ENCODE data around the gene KNSTRN. TPM values are rescaled to one million over a fixed set of nuclear protein-coding genes. Genes with fewer than 3 reads are reported as not detected.

The KNSTRN gene
- total and polyA plus RNA-seq, 2 of the 8 experiments (the other 6 are each of a cell fraction or from before 2014, with no cell fraction given) = 25.1 to 79.4 TPM

- no peak for TF ChIP-seq ASH2L (IDR thresholded peaks at IDR 0.05; ENCODE audit: low read length)
- TF ChIP-seq BCL11A (IDR thresholded peaks at IDR 0.05; ENCODE audit: low read depth in 2 of 2, low read length in 2 of 2) = no peak
- no peak for TF ChIP-seq RXRA (IDR thresholded peaks at IDR 0.05; ENCODE audit: insufficient read depth, low read depth, low read length)
- TF ChIP-seq USF2 (IDR thresholded peaks at IDR 0.05; ENCODE audit: low read length) = no peak
- TF ChIP-seq KDM4A (IDR thresholded peaks at IDR 0.05; ENCODE audit: low read depth, low read length, severe bottlenecking) = no peak
- TF ChIP-seq CEBPB (IDR thresholded peaks at IDR 0.05; ENCODE audit: low read depth, low read length) = no peak
- TF ChIP-seq GABPA (IDR thresholded peaks at IDR 0.05; ENCODE audit: borderline replicate concordance, insufficient read depth, low read length) = no peak
- no peak for TF ChIP-seq EZH2 (IDR thresholded peaks at IDR 0.05; ENCODE audit: low read depth, low read length, severe bottlenecking)
- no peak for TF ChIP-seq SIX5 (IDR thresholded peaks at IDR 0.05; ENCODE audit: low read depth, low read length)
- no peak for TF ChIP-seq TAF1 (IDR thresholded peaks at IDR 0.05; ENCODE audit: low read depth, low read length)
- no peak for TF ChIP-seq POLR2A (IDR thresholded peaks at IDR 0.05; ENCODE audit: control extremely low read depth in 1 of 2, low read depth in 2 of 2, low read length in 2 of 2)
- no peak for TF ChIP-seq JUND (IDR thresholded peaks at IDR 0.05; ENCODE audit: low read length)
- TF ChIP-seq BACH1 (IDR thresholded peaks at IDR 0.05; ENCODE audit: low read length) = no peak
- Histone ChIP-seq H3K9me3 (ENCODE audit: insufficient read depth in 2 of 2, low read depth in 1 of 2, low read length in 1 of 2) (no peaks in the 10 kb centered on the region), H3K79me2 (ENCODE audit: control insufficient read depth in 1 of 2, insufficient read depth in 2 of 2, low read length in 2 of 2) (no peaks in the 10 kb centered on the region), H3K4me2 (ENCODE audit: insufficient read depth in 1 of 2, low read depth in 2 of 2, low read length in 2 of 2) (no peak overlapping the region), H3K4ac (replicated peaks; ENCODE audit: insufficient read length, low read depth, low read length) (no peak overlapping the region), H4K91ac (replicated peaks; ENCODE audit: insufficient read length, low read length) (no peak overlapping the region), H2BK15ac (ENCODE audit: low read length) (no peak overlapping the region), H3K56ac (replicated peaks; ENCODE audit: insufficient read length, low read depth, low read length) (no peak overlapping the region), H3K18ac (ENCODE audit: extremely low read depth, low read length) (no peak overlapping the region), H3K4me3 (ENCODE audit: extremely low read depth in 1 of 4, insufficient read depth in 2 of 4, low read depth in 3 of 4, low read length in 4 of 4) (no peak overlapping the region), H2AK5ac (ENCODE audit: low read depth, low read length) (no peak overlapping the region), H3K4me1 (replicated peaks in 1 of 4; ENCODE audit: control insufficient read depth in 3 of 4, insufficient read depth in 4 of 4, low read length in 3 of 4) (peaks cover 1 to 12% (median 7%) of the 10 kb centered on the region in 4 experiments; a peak in 5 of 7 replicates), H3K14ac (ENCODE audit: insufficient read length) (no peak overlapping the region), H2BK5ac (ENCODE audit: low read depth, low read length) (no peak overlapping the region), H3K27me3 (replicated peaks in 1 of 4; ENCODE audit: control insufficient read depth in 3 of 4, extremely low read depth in 1 of 4, insufficient read depth in 3 of 4, low read length in 3 of 4) (no peaks in the 10 kb centered on the region; a peak in 1 of 7 replicates), H3K23me2 (ENCODE audit: low read depth, low read length) (no peaks in the 10 kb centered on the region), H2BK20ac (ENCODE audit: low read length) (no peak overlapping the region), H3K79me1 (ENCODE audit: low read depth, low read length) (no peaks in the 10 kb centered on the region), H4K20me1 (replicated peaks in 1 of 2; ENCODE audit: control insufficient read depth in 1 of 2, insufficient read depth in 2 of 2, low read length in 2 of 2) (no peaks in the 10 kb centered on the region), H3K36me3 (ENCODE audit: control insufficient read depth in 2 of 4, insufficient read depth in 4 of 4, low read length in 3 of 4) (no peaks in the 10 kb centered on the region), H2BK12ac (ENCODE audit: low read depth, low read length) (0 out of 2 replicates have a peak overlapping the region, but pooled peaks have one; percentile 52), H2BK120ac (replicated peaks; ENCODE audit: low read depth, low read length) (no peak overlapping the region), H3K9ac (replicated peaks in 1 of 4; ENCODE audit: extremely low read depth in 1 of 4, low read depth in 3 of 4, low read length in 3 of 4) (no peak overlapping the region), H4K8ac (ENCODE audit: extremely low read depth, insufficient read depth, low read length) (no peak overlapping the region), H3K23ac (ENCODE audit: insufficient read length) (no peak overlapping the region), H3K27ac (ENCODE audit: low read depth, low read length) (no peak overlapping the region), H2AFZ (ENCODE audit: low read length) (no peak overlapping the region), H4K5ac (ENCODE audit: insufficient read length, low read depth, low read length) (no peak overlapping the region)
- POLR2A ChIA-PET (ENCODE audit: partially characterized antibody) = interaction anchor here (1.4 to 2.8 kb wide), 2 partner anchors 8 to 9 kb away, joined by 3 to 10 read pairs; no protein-coding TSS in a partner anchor
- no peak for DNase-seq (ENCODE audit: low read depth in 1 of 2, low spot score in 2 of 2)
- no peak for FAIRE-seq
- CTCF ChIA-PET (ENCODE audit: partially characterized antibody) = interaction anchor here (0.7 kb wide), 1 partner anchor 271 kb away, joined by 3 read pairs; no protein-coding TSS in a partner anchor
- 86% methylated on average over 9 of the region's 9 CpGs; no CpG with 5 or more reads in 1 of the 2 experiments for WGBS, 2 experiments (ENCODE audit: extremely low coverage in 1 of 2, insufficient coverage in 1 of 2, insufficient read length in 1 of 2, insufficient replicate concordance in 2 of 2, low coverage in 1 of 2, low lambda C conversion rate in 2 of 2, missing lambda C conversion rate in 1 of 2)
These were observed 44.7 kb downstream of the KNSTRN start for GRCh38 chr15:40427188-40427587.

Data from H1 (cell line).